CD4-positive, alpha-beta T cell (primary cell): ENCODE results near the gene AKAP9. TPM values are rescaled to one million over a fixed set of nuclear protein-coding genes. Genes with fewer than 3 reads are reported as not detected.
A peak's percentile ranks its signal among the peaks of the same experiment; 100 is the strongest.

Experiments used
- ATAC-seq: fragments of 200-7000 bp; cut with Tn5 transposase; one replicate; pipeline ENCODE4 v1.10.0; 2022; ENCODE audit warnings: mild to moderate bottlenecking; ENCODE audit not compliant: poor library complexity
- CTCF ChIA-PET: fragments of 350-600 bp; sonication (Branson Sonifier 250); formaldehyde crosslinking; loops from one replicate; lab custom pipeline; 2021; ENCODE audit warnings: antibody characterized with exemption, inconsistent platforms; lab: Charles Lee
- POLR2A ChIA-PET: fragments of 350-600 bp; sonication (Branson Sonifier 250); formaldehyde crosslinking; loops from one replicate; lab custom pipeline; 2021; ENCODE audit warnings: antibody characterized with exemption, inconsistent platforms; lab: Charles Lee
- DNase-seq, 14 experiments: peaks; one replicate each; pipeline ENCODE4 v3.0.0-alpha.2; 2013 to 2020; ENCODE audit warnings: mixed read lengths in 2 of 14
- H3K27ac ChIP-seq, 2 donors: one replicate each; pipeline versions ENCODE4 v1.5.1 to v1.7.0; 2013; ENCODE audit warnings: low read length in 2 of 2, low read depth in 1 of 2, mild to moderate bottlenecking in 1 of 2
- H3K27me3 ChIP-seq, 2 experiments: 1 replicate in 1 of 2; 2 replicates in 1 of 2; pipeline versions ENCODE4 v1.6.1 to v1.7.0; 2013; ENCODE audit warnings: low read length in 2 of 2, control low read depth in 1 of 2, mild to moderate bottlenecking in 1 of 2, moderate library complexity in 1 of 2; ENCODE audit not compliant: insufficient read depth in 2 of 2, control insufficient read depth in 1 of 2
- H3K36me3 ChIP-seq: one replicate; pipeline ENCODE4 v1.6.1; 2013; ENCODE audit warnings: low read length, control low read depth; ENCODE audit not compliant: insufficient read depth
- H3K4me1 ChIP-seq: one replicate; pipeline ENCODE4 v1.6.1; 2013; ENCODE audit warnings: low read length, control low read depth; ENCODE audit not compliant: insufficient read depth
- H3K4me3 ChIP-seq: one replicate; pipeline ENCODE4 v1.5.1; 2013; ENCODE audit warnings: mild to moderate bottlenecking, low read length, moderate library complexity
- H3K9me3 ChIP-seq, 2 experiments: 1 replicate in 1 of 2; 2 replicates in 1 of 2; pipeline versions ENCODE4 v1.6.1 to v1.7.0; 2013; ENCODE audit warnings: low read length in 2 of 2, mild to moderate bottlenecking in 2 of 2, control low read depth in 1 of 2, moderate library complexity in 1 of 2; ENCODE audit not compliant: control insufficient read depth in 1 of 2, insufficient read depth in 1 of 2
- H3K27ac Mint-ChIP-seq: one replicate; pipeline ENCODE4 v1.8.0; 2020; ENCODE audit warnings: mixed read lengths
- H3K27me3 Mint-ChIP-seq: one replicate; pipeline ENCODE4 v1.8.0; 2021; ENCODE audit warnings: mixed read lengths
- H3K36me3 Mint-ChIP-seq: one replicate; pipeline ENCODE4 v1.8.0; 2021; ENCODE audit warnings: low read depth, mixed read lengths
- H3K4me1 Mint-ChIP-seq: one replicate; pipeline ENCODE4 v1.8.0; 2021; ENCODE audit warnings: low read depth, mixed read lengths
- H3K4me3 Mint-ChIP-seq: one replicate; pipeline ENCODE4 v1.8.0; 2020; ENCODE audit warnings: mild to moderate bottlenecking, mixed read lengths
- H3K9me3 Mint-ChIP-seq: one replicate; pipeline ENCODE4 v1.8.0; 2020; ENCODE audit warnings: mixed read lengths
- intact Hi-C, 2 experiments: fragments of 100-400 bp; cut with DNase I in 1 of 2; cut with micrococcal nuclease in 1 of 2; formaldehyde crosslinking; loops; one replicate each; pipeline versions ENCODE4 v1.15.1 to v1.9.0; 2023 to 2025; cut with DNase I, micrococcal nuclease
- total RNA-seq, 174 experiments: library from RNA in 2 of 174; stranded (reverse) in 2 of 174; gene quantifications; one replicate each; pipeline ENCODE4 v1.2.3 and lab custom pipeline; 2021 to 2026
- TF ChIP-seq, protein P1 (sequence below): fragments of 200-600 bp; IDR thresholded peaks from one replicate; pipeline ENCODE4 v1.8.0; 2022; ENCODE audit warnings: antibody characterized with exemption, mild to moderate bottlenecking

AKAP9 gene
- total RNA-seq, 2 experiments from 2014 or later, result 62.5 to 64.8 TPM

DNA sequence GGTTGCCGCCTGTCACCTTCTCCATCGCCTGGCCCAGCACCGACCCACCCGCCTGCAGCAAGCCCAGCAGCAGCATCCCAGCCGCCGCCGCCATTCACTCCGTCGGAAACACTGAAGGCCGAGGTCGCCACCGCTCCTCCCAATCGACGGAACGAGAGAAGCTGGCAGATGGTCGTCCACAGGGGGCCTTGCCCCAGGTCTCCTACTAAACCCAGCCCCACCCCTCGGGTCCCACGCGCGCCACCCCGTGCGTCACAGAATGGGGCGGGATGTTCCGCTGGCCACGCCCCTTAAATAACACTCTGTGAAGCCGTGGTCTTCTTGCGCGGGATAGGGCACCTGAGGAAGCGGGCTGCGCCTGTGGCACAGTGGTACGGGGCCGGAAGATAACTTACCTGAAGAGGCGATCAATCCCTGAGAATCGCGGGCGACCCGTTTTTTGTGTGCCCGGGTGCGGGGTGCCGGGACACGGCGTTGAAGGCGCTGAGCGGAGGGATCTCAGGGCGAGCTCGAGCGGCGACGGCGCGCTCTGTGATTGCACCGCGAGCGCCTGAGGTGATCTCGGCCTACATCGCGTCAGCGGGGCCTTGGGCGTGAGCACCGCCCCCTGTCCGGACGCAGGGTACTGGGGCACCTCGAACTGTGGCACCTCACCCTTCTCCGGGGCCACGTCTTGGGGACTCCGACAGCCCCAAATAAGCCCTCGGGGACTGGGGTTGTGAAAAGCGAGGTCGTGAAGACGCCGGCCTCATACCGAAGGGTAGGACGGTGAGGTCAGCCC lies 193.8 kb downstream of the AKAP9 start, which contains the start of gene CYP51A1:
TSS of gene CYP51A1 (minus strand) at position 207 of the 781 bp plus-strand sequence. CDS start at position 94, 113 bp downstream.
- Histone ChIP-seq H3K4me1 (peaks cover 21% of the 10 kb centered on the region), H3K36me3 (no peaks in the 10 kb centered on the region), H3K27ac (peak within 1 kb of the TSS; percentile 84 to 94), H3K9me3 (no peaks in the 10 kb centered on the region), H3K4me3 (peak within 1 kb of the TSS; percentile 92), H3K27me3 (no peaks in the 10 kb centered on the region)
- H3K36me3 Mint-ChIP-seq, result peaks cover 19% of the 10 kb centered on the region
- intact Hi-C loops, result loop anchor here (1.0 to 10.0 kb wide), 7 partner anchors 113 to 1870 kb away; partner anchors contain the start of genes ANKIB1 (in 2 of the 2), GATAD1 (in 2 of the 2), KRIT1 (in 2 of the 2) and AKAP9 (in 1 of the 2)
- peak within 1 kb of the TSS; percentile 96 for H3K4me3 Mint-ChIP-seq
- H3K4me1 Mint-ChIP-seq, result peaks cover 40% of the 10 kb centered on the region
- ChIA-PET CTCF (interaction anchor here (1.1 to 1.9 kb wide), 5 partner anchors 10 to 394 kb away, joined by 3 to 6 read pairs (median 4); partner anchors contain the start of genes ANKIB1, GATAD1, KRIT1 and PEX1), POLR2A (interaction anchor here (0.9 to 3.3 kb wide), 11 partner anchors 10 to 983 kb away, joined by 3 to 23 read pairs (median 4); partner anchors contain the start of genes AKAP9, ANKIB1, GATAD1 and KRIT1)
- ATAC-seq (peak; percentile 82), DNase-seq (peak; percentile 84 to 96 (median 91))
- TF ChIP-seq, protein P1, sequence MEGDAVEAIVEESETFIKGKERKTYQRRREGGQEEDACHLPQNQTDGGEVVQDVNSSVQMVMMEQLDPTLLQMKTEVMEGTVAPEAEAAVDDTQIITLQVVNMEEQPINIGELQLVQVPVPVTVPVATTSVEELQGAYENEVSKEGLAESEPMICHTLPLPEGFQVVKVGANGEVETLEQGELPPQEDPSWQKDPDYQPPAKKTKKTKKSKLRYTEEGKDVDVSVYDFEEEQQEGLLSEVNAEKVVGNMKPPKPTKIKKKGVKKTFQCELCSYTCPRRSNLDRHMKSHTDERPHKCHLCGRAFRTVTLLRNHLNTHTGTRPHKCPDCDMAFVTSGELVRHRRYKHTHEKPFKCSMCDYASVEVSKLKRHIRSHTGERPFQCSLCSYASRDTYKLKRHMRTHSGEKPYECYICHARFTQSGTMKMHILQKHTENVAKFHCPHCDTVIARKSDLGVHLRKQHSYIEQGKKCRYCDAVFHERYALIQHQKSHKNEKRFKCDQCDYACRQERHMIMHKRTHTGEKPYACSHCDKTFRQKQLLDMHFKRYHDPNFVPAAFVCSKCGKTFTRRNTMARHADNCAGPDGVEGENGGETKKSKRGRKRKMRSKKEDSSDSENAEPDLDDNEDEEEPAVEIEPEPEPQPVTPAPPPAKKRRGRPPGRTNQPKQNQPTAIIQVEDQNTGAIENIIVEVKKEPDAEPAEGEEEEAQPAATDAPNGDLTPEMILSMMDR, result no peak
- no peaks in the 10 kb centered on the region for H3K27me3 Mint-ChIP-seq
- peak within 1 kb of the TSS; percentile 98 for H3K27ac Mint-ChIP-seq
- H3K9me3 Mint-ChIP-seq, result no peaks in the 10 kb centered on the region

DNA sequence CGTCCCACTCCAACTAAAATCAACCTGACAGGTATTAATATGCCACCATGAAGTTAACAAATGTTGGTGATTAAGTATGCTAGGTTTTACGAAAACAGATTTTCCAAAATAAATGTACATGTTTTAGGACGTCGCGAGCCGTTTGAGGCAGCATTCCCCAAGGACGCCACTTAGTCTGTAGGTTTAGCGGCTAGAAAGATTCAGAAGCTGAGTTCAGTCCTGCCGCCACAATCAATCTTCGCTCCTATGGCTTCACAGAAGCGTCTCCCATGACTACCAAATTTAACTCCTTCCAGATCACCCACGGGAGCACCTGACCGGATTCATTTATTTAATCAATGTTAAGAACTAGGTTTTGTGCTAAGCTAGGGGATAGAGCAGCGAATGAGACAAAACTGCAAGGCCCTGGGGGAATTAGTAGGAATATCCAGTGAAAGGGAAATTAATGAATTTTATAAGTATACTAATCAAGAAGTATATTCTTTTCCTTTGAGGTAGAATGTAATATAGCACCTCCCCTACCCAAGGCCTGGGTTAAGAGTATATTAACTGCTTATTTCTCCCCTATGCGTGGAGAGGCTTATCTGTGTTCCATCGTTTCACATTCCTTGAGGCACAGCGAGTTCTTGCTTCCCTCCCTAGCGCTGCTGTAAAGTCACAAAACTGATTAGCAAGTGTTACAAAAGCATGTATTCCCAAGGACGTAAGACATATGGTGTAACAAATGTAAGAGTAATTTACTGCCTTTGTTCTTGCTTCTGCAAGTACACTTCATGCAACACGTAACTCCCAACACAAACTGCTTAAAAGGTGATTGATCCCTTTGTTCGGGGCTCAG lies 194.6 kb downstream of the AKAP9 start:
- Mint-ChIP-seq H3K27ac (peak overlapping the region; percentile 98), H3K36me3 (peaks cover 19% of the 10 kb centered on the region), H3K4me3 (peak overlapping the region; percentile 96), H3K27me3 (no peaks in the 10 kb centered on the region), H3K4me1 (peaks cover 40% of the 10 kb centered on the region), H3K9me3 (no peaks in the 10 kb centered on the region)
- Histone ChIP-seq H3K36me3 (no peaks in the 10 kb centered on the region), H3K4me1 (peaks cover 21% of the 10 kb centered on the region), H3K9me3 (peaks cover 0 to 2% of the 10 kb centered on the region in 2 experiments), H3K27ac (peak overlapping the region; percentile 84 to 94), H3K27me3 (no peaks in the 10 kb centered on the region), H3K4me3 (peak overlapping the region; percentile 92)
- POLR2A ChIA-PET, result interaction anchor here (1.1 to 3.3 kb wide), 8 partner anchors 9 to 983 kb away, joined by 3 to 23 read pairs (median 4); partner anchors contain the start of genes AKAP9, ANKIB1, KRIT1 and PEX1
- intact Hi-C loops, result loop anchor here in 1 of 2 experiments (1.0 to 10.0 kb wide), 5 partner anchors 112 to 1870 kb away; partner anchors contain the start of genes AKAP9, ANKIB1, BET1 and FAM133B
- TF ChIP-seq, protein P1, result no peak
- ATAC-seq (no peak), DNase-seq (peak in 4 of 14 experiments; percentile 5 to 30 (median 14))
- CTCF ChIA-PET, result interaction anchor here (1.1 to 1.8 kb wide), 2 partner anchors 111 to 313 kb away, joined by 3 to 6 read pairs; partner anchors contain the start of genes ANKIB1, GATAD1 and KRIT1

DNA sequence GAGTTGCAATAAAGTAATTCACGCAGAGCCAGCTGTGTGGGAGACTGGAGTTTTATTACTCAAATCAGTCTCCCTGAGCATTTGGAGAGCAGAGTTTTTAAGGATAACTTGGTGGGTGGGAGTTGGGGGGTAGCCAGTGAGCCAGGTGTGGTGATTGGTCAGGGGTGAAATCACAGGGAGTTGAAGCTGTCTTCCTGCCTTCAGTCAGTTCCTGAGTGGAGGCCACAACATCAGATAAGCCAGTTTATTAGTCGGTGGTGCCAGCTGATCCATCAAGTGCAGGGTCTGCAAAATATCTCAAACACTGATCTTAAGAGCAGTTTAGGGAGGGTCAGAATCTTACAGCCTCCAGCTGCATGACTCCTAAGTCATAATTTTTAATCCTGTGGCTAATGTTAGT lies 196.9 kb downstream of the AKAP9 start:
- Mint-ChIP-seq H3K4me3 (no peak overlapping the region), H3K27ac (no peak overlapping the region), H3K4me1 (peaks cover 32% of the 10 kb centered on the region), H3K9me3 (no peaks in the 10 kb centered on the region), H3K36me3 (peaks cover 19% of the 10 kb centered on the region), H3K27me3 (no peaks in the 10 kb centered on the region)
- POLR2A ChIA-PET, result no interaction called here
- Histone ChIP-seq H3K4me1 (peaks cover 21% of the 10 kb centered on the region), H3K9me3 (peaks cover 0 to 4% of the 10 kb centered on the region in 2 experiments), H3K27ac (no peak overlapping the region), H3K4me3 (no peak overlapping the region), H3K27me3 (no peaks in the 10 kb centered on the region), H3K36me3 (no peaks in the 10 kb centered on the region)
- intact Hi-C loops, result loop anchor here in 1 of 2 experiments (5.0 to 10.0 kb wide), 3 partner anchors 110 to 1867 kb away; partner anchors contain the start of genes ANKIB1, BET1, FAM133B and KRIT1
- ATAC-seq, result no peak
- DNase-seq, result no peak
- CTCF ChIA-PET, result no interaction called here
- TF ChIP-seq, protein P1, result no peak
